SK-N-SH (cell line): ENCODE data around the gene ZNF346.

Source experiments
- CTCF ChIP-seq: fragments of 200-600 bp; sonication (generic); IDR thresholded peaks from 2 replicates; pipeline ENCODE4 v1.6.1; 2017; ENCODE audit warnings: antibody characterized with exemption, mild to moderate bottlenecking, moderate library complexity
- FOXJ3 ChIP-seq: sonication (generic); formaldehyde crosslinking; IDR thresholded peaks from 2 replicates; pipeline ENCODE4 v1.5.1; 2020; ENCODE audit warnings: mild to moderate bottlenecking, missing genetic modification reagents
- FOXM1 ChIP-seq: IDR thresholded peaks from 2 replicates; pipeline ENCODE4 v1.4.0; 2012; ENCODE audit warnings: low read depth, mild to moderate bottlenecking
- MAX ChIP-seq: IDR thresholded peaks from 2 replicates; pipeline ENCODE4 v1.4.0; 2012; ENCODE audit warnings: low read depth
- TEAD4 ChIP-seq: IDR thresholded peaks from 2 replicates; pipeline ENCODE4 v1.4.0; 2012; ENCODE audit warnings: mild to moderate bottlenecking, borderline replicate concordance; ENCODE audit not compliant: insufficient read depth
- YY1 ChIP-seq: IDR thresholded peaks from 2 replicates; pipeline ENCODE4 v1.4.0; 2012; ENCODE audit warnings: low read depth, mild to moderate bottlenecking

- no peak for TF ChIP-seq FOXM1
- no peak for TF ChIP-seq CTCF
- no peak for TF ChIP-seq MAX
- TF ChIP-seq YY1: no peak
- no peak for TF ChIP-seq FOXJ3 (CRISPR knock-in tag)
- no peak for TF ChIP-seq TEAD4
Measured at GRCh38 chr5:177036443-177036842, 13.9 kb downstream of the ZNF346 start.
